Bronchial epithelial cell (primary cell): ENCODE data around the gene SNX27. TPM values are rescaled to one million over a fixed set of nuclear protein-coding genes. Genes with fewer than 3 reads are reported as not detected.

Experiments used
- DNase-seq: peaks from one replicate; pipeline ENCODE4 v3.0.0-alpha.2; 2010; ENCODE audit warnings: low read depth
- FAIRE-seq: peaks from 2 replicates; lab custom pipeline; 2011; peaks lifted over from hg19 to GRCh38; lab: Jason Lieb, UNC
- H3K27me3 ChIP-seq: 2 replicates; pipeline ENCODE4 v1.5.1; 2011; ENCODE audit warnings: low read length; ENCODE audit not compliant: control insufficient read depth, insufficient read depth
- H3K36me3 ChIP-seq: 2 replicates; pipeline ENCODE4 v1.5.1; 2011; ENCODE audit warnings: low read length; ENCODE audit not compliant: control insufficient read depth, insufficient read depth
- H3K4me3 ChIP-seq: 2 replicates; pipeline ENCODE4 v1.5.1; 2011; ENCODE audit warnings: mild to moderate bottlenecking, low read depth, low read length, control low read depth
- CTCF ChIP-seq: IDR thresholded peaks from 2 replicates; pipeline ENCODE4 v1.5.1; 2011; ENCODE audit warnings: mild to moderate bottlenecking, moderate library complexity, low read length, control low read depth, inconsistent platforms; ENCODE audit not compliant: insufficient read depth, severe bottlenecking
- total RNA-seq: library from RNA; depleted of rRNA; stranded (reverse); fragments of >200 nt; gene quantifications from 2 replicates; pipeline ENCODE4 v1.2.1, GENCODE V29; 2014

The SNX27 gene
- 20.0 and 23.9 TPM in 2 replicates for total RNA-seq

GRCh38 chr1:151611832-151612500 is at the start of gene SNX27:
Gene SNX27, plus strand, starts transcription at chr1:151612050. Its CDS starts 152 bp downstream, at chr1:151612202.
- no peak for TF ChIP-seq CTCF
- no peaks in the 10 kb centered on the region for H3K27me3 ChIP-seq
- H3K4me3 ChIP-seq = peak within 1 kb of the TSS; percentile 96
- DNase-seq (peak; percentile 83), FAIRE-seq (no peak)
- no peaks in the 10 kb centered on the region for H3K36me3 ChIP-seq

- Histone ChIP-seq H3K4me3 (no peak overlapping the region), H3K27me3 (no peaks in the 10 kb centered on the region), H3K36me3 (peaks cover 15% of the 10 kb centered on the region)
- no peak for TF ChIP-seq CTCF
- FAIRE-seq = no peak
- no peak for DNase-seq
These were observed 49.2 kb upstream of the SNX27 start for GRCh38 chr1:151562661-151563060.

- H3K4me3 ChIP-seq = no peak overlapping the region
- no peak for TF ChIP-seq CTCF
- FAIRE-seq (no peak), DNase-seq (peak; percentile 62)
- H3K36me3 ChIP-seq = peaks cover 15% of the 10 kb centered on the region
- no peaks in the 10 kb centered on the region for H3K27me3 ChIP-seq
These were observed 48.5 kb upstream of the SNX27 start for GRCh38 chr1:151563376-151563775.

GRCh38 chr1:151565502-151566189 is 46.2 kb upstream of the SNX27 start:
- TF ChIP-seq CTCF = no peak
- peak; percentile 49 for DNase-seq
- FAIRE-seq = no peak
- H3K4me3 ChIP-seq = no peak overlapping the region
- no peaks in the 10 kb centered on the region for H3K27me3 ChIP-seq
- peaks cover 16% of the 10 kb centered on the region for H3K36me3 ChIP-seq

- Histone ChIP-seq H3K27me3 (no peaks in the 10 kb centered on the region), H3K36me3 (peaks cover 19% of the 10 kb centered on the region), H3K4me3 (no peak overlapping the region)
- no peak for TF ChIP-seq CTCF
- no peak for FAIRE-seq
- peak; percentile 78 for DNase-seq
These were observed 43.2 kb upstream of the SNX27 start for GRCh38 chr1:151568626-151569088.
